B cell (primary cell): ENCODE data around the gene RGS2. TPM values are rescaled to one million over a fixed set of nuclear protein-coding genes. Genes with fewer than 3 reads are reported as not detected.

Experiments
- ATAC-seq: fragments of 200-7000 bp; cut with Tn5 transposase; one replicate; pipeline ENCODE4 v1.10.0; 2021; ENCODE audit warnings: low read depth, mild to moderate bottlenecking, moderate number of reproducible peaks, moderate library complexity
- CTCF ChIA-PET: fragments of 350-600 bp; sonication (Branson Sonifier 250); formaldehyde crosslinking; loops from one replicate; lab custom pipeline; 2021; ENCODE audit warnings: antibody characterized with exemption, inconsistent platforms; lab: Charles Lee
- POLR2A ChIA-PET: fragments of 350-600 bp; sonication (Branson Sonifier 250); formaldehyde crosslinking; loops from one replicate; lab custom pipeline; 2021; ENCODE audit warnings: antibody characterized with exemption; lab: Charles Lee
- DNase-seq: peaks from one replicate; pipeline ENCODE4 v3.0.0; 2013
- H2AFZ ChIP-seq: 2 replicates; pipeline ENCODE4 v1.6.1; 2012; ENCODE audit warnings: mild to moderate bottlenecking, low read depth, low read length; ENCODE audit not compliant: insufficient read depth, poor library complexity, severe bottlenecking
- H3K27ac ChIP-seq, 2 donors: 1 replicate in 1 of 2; 2 replicates in 1 of 2; pipeline ENCODE4 v1.5.1; 2012 to 2013; ENCODE audit warnings: low read length in 2 of 2, mild to moderate bottlenecking in 2 of 2, moderate library complexity in 1 of 2
- H3K27me3 ChIP-seq, 4 experiments: fragments of 200-600 bp in 1 of 4; sonication (generic) in 1 of 4; replicated peaks in 1 of 4; 1 replicate in 2 of 4; 2 replicates in 2 of 4; pipeline versions ENCODE4 v1.6.1 to v1.7.0; 2013 to 2016; ENCODE audit warnings: low read length in 3 of 4, mild to moderate bottlenecking in 2 of 4, mixed read lengths in 1 of 4, moderate library complexity in 1 of 4; ENCODE audit not compliant: insufficient read depth in 4 of 4, control insufficient read depth in 3 of 4; ENCODE audit errors: control extremely low read depth in 1 of 4
- H3K36me3 ChIP-seq, 2 experiments: replicated peaks in 1 of 2; 1 replicate in 1 of 2; 2 replicates in 1 of 2; pipeline versions ENCODE4 v1.6.1 to v1.7.1; 2013; ENCODE audit warnings: low read length in 1 of 2; ENCODE audit not compliant: insufficient read depth in 2 of 2, control insufficient read depth in 1 of 2; ENCODE audit errors: control extremely low read depth in 1 of 2, extremely low read depth in 1 of 2
- H3K4me1 ChIP-seq, 2 donors: fragments of 200-600 bp in 1 of 2; sonication (generic) in 1 of 2; 1 replicate in 1 of 2; 2 replicates in 1 of 2; pipeline versions ENCODE4 v1.5.1 to v1.6.1; 2013 to 2017; ENCODE audit warnings: low read length in 2 of 2; ENCODE audit not compliant: control insufficient read depth in 2 of 2, insufficient read depth in 2 of 2
- H3K4me2 ChIP-seq: replicated peaks from 2 replicates; pipeline ENCODE3; 2012; ENCODE audit warnings: mild to moderate bottlenecking, low read depth, low read length; ENCODE audit not compliant: poor library complexity, severe bottlenecking
- H3K4me3 ChIP-seq, 5 experiments: fragments of 200-600 bp in 1 of 5; sonication (generic) in 1 of 5; 1 replicate in 3 of 5; 2 replicates in 2 of 5; pipeline versions ENCODE4 v1.5.1 to v1.7.0; 2011 to 2016; ENCODE audit warnings: low read length in 4 of 5, mild to moderate bottlenecking in 4 of 5, low read depth in 2 of 5, control low read depth in 1 of 5, moderate library complexity in 1 of 5; ENCODE audit not compliant: insufficient read depth in 1 of 5; ENCODE audit errors: control extremely low read depth in 1 of 5, extremely low read depth in 1 of 5
- H3K79me2 ChIP-seq: fragments of 200-600 bp; sonication (generic); one replicate; pipeline ENCODE4 v1.6.0; 2016; ENCODE audit warnings: low read length; ENCODE audit not compliant: control insufficient read depth, insufficient read depth
- H3K9ac ChIP-seq: fragments of 200-600 bp; sonication (generic); 2 replicates; pipeline ENCODE4 v1.6.1; 2017; ENCODE audit warnings: mild to moderate bottlenecking, low read length, moderate library complexity
- H3K9me3 ChIP-seq, 3 donors: one replicate each; pipeline versions ENCODE4 v1.6.1 to v1.7.1; 2013; ENCODE audit warnings: low read length in 2 of 3; ENCODE audit not compliant: control insufficient read depth in 2 of 3, insufficient read depth in 1 of 3; ENCODE audit errors: control extremely low read depth in 1 of 3
- H4K20me1 ChIP-seq: 2 replicates; pipeline ENCODE4 v1.6.0; 2012; ENCODE audit warnings: mild to moderate bottlenecking, low read length; ENCODE audit not compliant: insufficient read depth, control insufficient read depth, poor library complexity, severe bottlenecking
- H3K27ac Mint-ChIP-seq: one replicate; pipeline ENCODE4 v1.8.0; 2021; ENCODE audit warnings: mixed read lengths
- H3K27me3 Mint-ChIP-seq: one replicate; pipeline ENCODE4 v1.8.0; 2021; ENCODE audit warnings: mixed read lengths
- H3K4me1 Mint-ChIP-seq: one replicate; pipeline ENCODE4 v1.8.0; 2021; ENCODE audit warnings: mixed read lengths
- H3K4me3 Mint-ChIP-seq: one replicate; pipeline ENCODE4 v1.8.0; 2021; ENCODE audit warnings: mixed read lengths
- H3K9me3 Mint-ChIP-seq: one replicate; pipeline ENCODE4 v1.8.0; 2022; ENCODE audit warnings: mixed read lengths; ENCODE audit not compliant: insufficient read depth
- EZH2 ChIP-seq: IDR thresholded peaks from 2 replicates; pipeline ENCODE4 v1.6.1; 2012; ENCODE audit warnings: borderline replicate concordance, low read depth, mild to moderate bottlenecking, moderate library complexity, low read length; ENCODE audit not compliant: insufficient read depth, poor library complexity, severe bottlenecking
- WGBS: methylation state at CpG from one replicate; pipeline ENCODE4 v1.1.5; 2013; ENCODE audit warnings: missing lambda C conversion rate; ENCODE audit not compliant: insufficient coverage; 5-methylcytosine and 5-hydroxymethylcytosine counted together
- intact Hi-C: fragments of 100-400 bp; cut with micrococcal nuclease; formaldehyde crosslinking; loops from one replicate; pipeline ENCODE4 v1.10.0; 2022
- polyA plus RNA-seq: library from polyadenylated mRNA; depleted of rRNA; stranded (reverse); fragments of >200 nt; gene quantifications from 2 replicates; pipeline ENCODE4 v1.2.3, GENCODE V29; 2012
- total RNA-seq, 2 donors: library from RNA; stranded (reverse); fragments of 120-200 nt in 1 of 2; gene quantifications; 1 replicate in 1 of 2; 2 replicates in 1 of 2; pipeline versions ENCODE4 v1.2.3 to v1.2.4, GENCODE V29; 2013 to 2022
- TF ChIP-seq, protein P1 (sequence below): fragments of 200-600 bp; IDR thresholded peaks from one replicate; pipeline ENCODE4 v1.8.0; 2022; ENCODE audit warnings: antibody characterized with exemption, mild to moderate bottlenecking

Gene RGS2
- total and polyA plus RNA-seq, 2 donors (not counting 1 experiment from before 2014, with no cell fraction given), result 232 to 247 TPM

GRCh38 chr1:192763243-192763642 is 45.6 kb upstream of the RGS2 start:
- POLR2A ChIA-PET, result no interaction called here
- no peak for TF ChIP-seq EZH2
- TF ChIP-seq, protein P1, sequence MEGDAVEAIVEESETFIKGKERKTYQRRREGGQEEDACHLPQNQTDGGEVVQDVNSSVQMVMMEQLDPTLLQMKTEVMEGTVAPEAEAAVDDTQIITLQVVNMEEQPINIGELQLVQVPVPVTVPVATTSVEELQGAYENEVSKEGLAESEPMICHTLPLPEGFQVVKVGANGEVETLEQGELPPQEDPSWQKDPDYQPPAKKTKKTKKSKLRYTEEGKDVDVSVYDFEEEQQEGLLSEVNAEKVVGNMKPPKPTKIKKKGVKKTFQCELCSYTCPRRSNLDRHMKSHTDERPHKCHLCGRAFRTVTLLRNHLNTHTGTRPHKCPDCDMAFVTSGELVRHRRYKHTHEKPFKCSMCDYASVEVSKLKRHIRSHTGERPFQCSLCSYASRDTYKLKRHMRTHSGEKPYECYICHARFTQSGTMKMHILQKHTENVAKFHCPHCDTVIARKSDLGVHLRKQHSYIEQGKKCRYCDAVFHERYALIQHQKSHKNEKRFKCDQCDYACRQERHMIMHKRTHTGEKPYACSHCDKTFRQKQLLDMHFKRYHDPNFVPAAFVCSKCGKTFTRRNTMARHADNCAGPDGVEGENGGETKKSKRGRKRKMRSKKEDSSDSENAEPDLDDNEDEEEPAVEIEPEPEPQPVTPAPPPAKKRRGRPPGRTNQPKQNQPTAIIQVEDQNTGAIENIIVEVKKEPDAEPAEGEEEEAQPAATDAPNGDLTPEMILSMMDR, result no peak
- Histone ChIP-seq H3K4me1 (no peaks in the 10 kb centered on the region), H3K9me3 (no peaks in the 10 kb centered on the region), H3K36me3 (no peaks in the 10 kb centered on the region), H3K27me3 (peaks cover 0 to 3% (median under 1%) of the 10 kb centered on the region in 4 experiments), H3K4me2 (no peak overlapping the region), H4K20me1 (no peaks in the 10 kb centered on the region), H3K27ac (no peak overlapping the region), H2AFZ (no peak overlapping the region), H3K4me3 (no peak overlapping the region), H3K9ac (no peak overlapping the region), H3K79me2 (no peaks in the 10 kb centered on the region)
- Mint-ChIP-seq H3K4me3 (no peak overlapping the region), H3K9me3 (no peaks in the 10 kb centered on the region), H3K27me3 (peaks cover 35% of the 10 kb centered on the region), H3K4me1 (no peaks in the 10 kb centered on the region), H3K27ac (no peak overlapping the region)
- DNase-seq (no peak), ATAC-seq (no peak)
- CTCF ChIA-PET, result interaction anchor here (0.8 kb wide), 1 partner anchor 34 kb away, joined by 3 read pairs; no protein-coding TSS in a partner anchor
- intact Hi-C loops, result no loop called here

DNA sequence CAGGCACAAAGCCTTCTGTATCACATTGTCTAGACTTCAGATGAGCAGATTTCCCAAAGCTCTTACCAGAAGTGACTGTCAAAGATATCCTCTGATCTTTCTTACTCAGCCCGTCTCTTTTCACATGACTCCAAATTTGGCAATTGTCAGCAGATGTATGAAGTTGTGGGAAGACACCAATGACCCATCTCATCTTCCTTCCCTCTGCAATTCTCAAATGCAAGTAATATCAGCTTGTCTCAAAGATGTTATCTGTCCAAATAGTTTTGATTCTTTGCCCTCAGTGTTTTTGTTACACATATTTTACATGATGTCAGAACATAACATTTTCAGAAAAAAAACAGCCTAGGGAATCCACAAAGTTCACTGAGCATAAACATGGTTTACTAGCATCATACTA is 45.1 kb upstream of the RGS2 start:
- ATAC-seq, result no peak
- Histone ChIP-seq H3K4me2 (no peak overlapping the region), H2AFZ (no peak overlapping the region), H3K79me2 (no peaks in the 10 kb centered on the region), H3K36me3 (no peaks in the 10 kb centered on the region), H3K9me3 (no peaks in the 10 kb centered on the region), H3K27me3 (peaks cover 0 to 3% (median 0%) of the 10 kb centered on the region in 4 experiments), H4K20me1 (no peaks in the 10 kb centered on the region), H3K4me1 (no peaks in the 10 kb centered on the region), H3K27ac (no peak overlapping the region), H3K9ac (no peak overlapping the region), H3K4me3 (no peak overlapping the region)
- TF ChIP-seq EZH2, result no peak
- TF ChIP-seq, protein P1, result no peak
- Mint-ChIP-seq H3K27me3 (peaks cover 36% of the 10 kb centered on the region), H3K4me3 (no peak overlapping the region), H3K27ac (no peak overlapping the region), H3K9me3 (no peaks in the 10 kb centered on the region), H3K4me1 (no peaks in the 10 kb centered on the region)
- whole genome bisulfite sequencing, result no CpG with 5 or more reads among the region's 1 CpG
- ChIA-PET CTCF (interaction anchor here (0.8 kb wide), 1 partner anchor 33 kb away, joined by 3 read pairs; no protein-coding TSS in a partner anchor), POLR2A (no interaction called here)
- intact Hi-C loops, result no loop called here
- no peak for DNase-seq
